Measurements from ENCODE around the gene CASKIN1.
A peak's percentile ranks its signal among the peaks of the same experiment; 100 is the strongest.

The CASKIN1 gene

DNA sequence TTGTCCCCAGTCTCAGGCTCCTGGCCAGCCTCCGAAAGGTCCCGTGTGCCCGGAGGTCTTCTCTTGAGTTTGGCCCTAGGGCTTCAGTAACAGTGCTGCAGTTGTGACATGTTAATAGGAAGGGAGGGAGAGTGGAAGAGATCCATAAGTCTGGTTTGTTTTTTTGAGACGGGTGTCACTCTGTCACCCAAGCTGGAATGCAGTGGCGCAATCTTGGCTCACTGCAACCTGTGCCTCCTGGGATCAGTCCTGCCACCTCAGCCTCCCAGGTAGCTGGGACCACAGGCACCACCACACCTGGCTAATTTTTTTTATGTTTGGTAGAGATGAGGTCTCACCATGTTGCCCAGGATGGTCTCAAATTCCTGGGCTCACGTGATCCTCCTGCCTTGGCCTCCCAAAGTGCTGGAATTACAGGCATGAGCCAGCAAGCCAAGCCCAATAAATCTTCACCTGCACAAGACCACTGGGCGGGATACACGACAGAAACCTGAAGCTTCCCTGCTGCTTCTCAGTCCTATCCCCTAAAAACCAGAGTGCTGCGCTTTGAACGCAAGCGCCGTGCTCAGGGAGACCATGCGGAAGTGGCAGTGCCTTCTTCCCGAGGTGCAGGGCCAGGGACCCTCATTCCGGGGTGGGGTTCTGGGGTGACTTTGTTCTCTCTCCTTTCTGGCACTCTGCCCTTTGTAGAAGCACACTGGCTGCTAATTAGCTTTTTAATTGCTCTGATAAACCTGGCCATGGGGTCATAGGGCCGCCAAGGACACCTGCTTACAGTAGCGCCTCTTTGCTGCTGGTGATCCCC is 29.9 kb downstream of the CASKIN1 start:
- peaks cover 29% of the 10 kb centered on the region for H3K36me3 ChIP-seq (ENCODE audit: insufficient read depth, low read length)
- no peaks in the 10 kb centered on the region for H3K27me3 ChIP-seq (ENCODE audit: control insufficient read depth in 1 of 2, insufficient read depth in 2 of 2, low read length in 2 of 2)
- H3K9me3 ChIP-seq (ENCODE audit: low read length) = no peaks in the 10 kb centered on the region
- no peak overlapping the region for H3K4me3 ChIP-seq (ENCODE audit: low read depth in 1 of 2, low read length in 2 of 2)
- H3K27ac ChIP-seq (ENCODE audit: low read depth, low read length) = no peak overlapping the region
- peaks cover 1% of the 10 kb centered on the region for H3K4me1 ChIP-seq (ENCODE audit: insufficient read depth, low read length)
- no peak overlapping the region for H3K9ac ChIP-seq (ENCODE audit: low read length)

DNA sequence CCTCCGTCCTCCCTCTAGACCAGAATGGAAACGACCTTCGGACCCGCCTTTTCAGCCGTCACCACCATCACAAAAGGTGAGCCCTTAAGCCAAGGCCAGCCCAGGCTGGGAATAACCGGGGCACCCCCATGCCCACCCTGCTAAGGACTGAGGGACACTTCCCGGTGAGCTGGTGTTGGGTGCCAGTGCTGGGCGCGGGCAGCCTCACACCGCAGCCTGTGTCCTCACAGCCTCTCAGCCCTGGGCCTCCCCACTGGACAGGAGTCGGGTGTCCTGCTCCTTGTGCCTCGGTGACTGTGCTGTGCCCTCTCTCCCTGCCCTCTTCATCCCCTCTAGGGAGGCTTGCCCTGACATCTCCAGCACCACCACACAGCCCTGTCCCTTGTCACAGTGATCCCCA is 30.5 kb downstream of the CASKIN1 start:
- H3K36me3 ChIP-seq (ENCODE audit: insufficient read depth, low read length) = peaks cover 29% of the 10 kb centered on the region
- no peak overlapping the region for H3K9ac ChIP-seq (ENCODE audit: low read length)
- no peaks in the 10 kb centered on the region for H3K9me3 ChIP-seq (ENCODE audit: low read length)
- H3K4me3 ChIP-seq (ENCODE audit: low read depth in 1 of 2, low read length in 2 of 2) = no peak overlapping the region
- H3K4me1 ChIP-seq (ENCODE audit: insufficient read depth, low read length) = peaks cover 5% of the 10 kb centered on the region
- no peaks in the 10 kb centered on the region for H3K27me3 ChIP-seq (ENCODE audit: control insufficient read depth in 1 of 2, insufficient read depth in 2 of 2, low read length in 2 of 2)
- H3K27ac ChIP-seq (ENCODE audit: low read depth, low read length) = no peak overlapping the region

DNA sequence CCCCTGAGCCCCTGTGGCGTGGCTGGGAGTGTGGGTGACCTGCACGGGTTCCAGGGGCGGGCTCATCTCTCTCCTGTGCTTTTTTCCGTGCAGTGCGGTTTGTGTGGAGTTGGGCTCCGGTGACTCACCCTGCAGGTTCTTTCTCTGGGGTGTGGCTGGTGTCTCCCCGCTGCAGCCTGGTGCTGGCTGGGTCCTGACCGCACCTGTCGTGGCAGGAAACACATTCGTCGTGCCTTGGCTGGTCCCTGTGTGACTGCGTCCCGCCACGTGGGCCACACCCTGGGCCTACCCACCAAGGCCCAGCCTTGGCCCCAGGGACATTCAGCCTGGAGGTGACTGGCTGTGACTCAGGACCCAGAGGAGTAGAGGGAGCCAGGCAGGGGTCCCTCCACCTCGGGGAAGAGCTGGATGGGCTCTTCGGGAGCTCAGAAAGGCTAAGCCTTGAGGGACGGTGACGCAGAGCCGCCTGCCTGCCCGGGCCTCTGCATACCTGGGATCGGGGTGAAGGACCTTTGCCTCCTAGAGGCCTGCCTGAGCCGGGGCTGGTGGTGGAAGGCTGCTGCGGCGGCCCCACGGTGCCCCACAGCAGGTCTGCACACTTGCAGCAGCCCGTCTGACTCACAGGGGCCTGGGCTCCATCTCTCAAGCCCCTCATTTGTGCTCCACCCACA is 33.1 kb downstream of the CASKIN1 start:
- Histone ChIP-seq H3K4me3 (ENCODE audit: low read depth in 1 of 2, low read length in 2 of 2) (no peak overlapping the region), H3K36me3 (ENCODE audit: insufficient read depth, low read length) (peaks cover 27% of the 10 kb centered on the region), H3K27ac (ENCODE audit: low read depth, low read length) (no peak overlapping the region), H3K27me3 (ENCODE audit: control insufficient read depth in 1 of 2, insufficient read depth in 2 of 2, low read length in 2 of 2) (no peaks in the 10 kb centered on the region), H3K9ac (ENCODE audit: low read length) (no peak overlapping the region), H3K9me3 (ENCODE audit: low read length) (no peaks in the 10 kb centered on the region), H3K4me1 (ENCODE audit: insufficient read depth, low read length) (peaks cover 24% of the 10 kb centered on the region)

DNA sequence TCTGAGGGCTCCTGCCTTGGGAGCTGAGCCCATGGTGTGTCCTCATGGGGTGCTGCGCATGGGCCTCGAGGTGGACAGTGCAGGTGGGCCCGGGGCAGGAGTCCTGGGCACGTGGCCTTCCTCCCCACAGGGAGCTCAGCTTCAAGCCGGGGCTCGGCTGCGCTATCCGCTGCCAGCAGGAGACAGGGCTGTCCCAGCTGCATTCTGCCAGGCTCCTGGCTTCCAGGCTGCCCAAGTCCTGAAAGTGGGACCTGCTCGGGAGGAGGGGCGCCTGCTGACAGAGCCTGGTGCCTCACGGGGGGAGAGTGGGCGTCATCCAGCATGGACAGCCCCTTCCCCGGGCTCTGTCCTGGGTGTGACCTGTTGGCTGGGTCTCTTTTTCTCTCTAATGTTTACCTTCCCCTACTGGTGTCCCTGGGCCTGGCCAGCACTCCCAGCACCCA is 33.7 kb downstream of the CASKIN1 start:
- no peaks in the 10 kb centered on the region for H3K9me3 ChIP-seq (ENCODE audit: low read length)
- H3K27ac ChIP-seq (ENCODE audit: low read depth, low read length) = no peak overlapping the region

DNA sequence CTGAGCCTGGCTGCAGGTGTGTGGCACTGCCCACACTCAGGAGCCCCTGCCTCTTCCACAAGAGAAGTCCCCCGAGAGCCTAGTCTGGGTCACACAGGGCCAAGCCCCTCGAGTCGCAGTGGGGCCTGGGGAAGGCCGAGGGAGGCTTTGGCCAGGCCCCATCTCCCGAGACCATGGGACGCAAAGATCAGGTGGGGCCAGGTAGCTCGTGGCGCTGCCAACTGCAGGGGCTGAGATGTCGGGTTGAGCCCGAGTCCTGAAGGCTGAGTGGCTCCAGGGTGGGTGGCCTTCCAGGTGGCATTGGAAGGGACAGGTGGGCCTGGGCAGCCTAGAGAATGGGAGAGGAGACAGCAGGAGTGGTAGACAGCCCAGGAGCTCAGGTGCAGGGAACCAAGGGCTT is 34.5 kb downstream of the CASKIN1 start:
- H3K9ac ChIP-seq (ENCODE audit: low read length) = no peak overlapping the region
- peaks cover 14% of the 10 kb centered on the region for H3K36me3 ChIP-seq (ENCODE audit: insufficient read depth, low read length)
- peaks cover 38% of the 10 kb centered on the region for H3K4me1 ChIP-seq (ENCODE audit: insufficient read depth, low read length)
- no peak overlapping the region for H3K27ac ChIP-seq (ENCODE audit: low read depth, low read length)
- H3K27me3 ChIP-seq (ENCODE audit: control insufficient read depth in 1 of 2, insufficient read depth in 2 of 2, low read length in 2 of 2) = no peaks in the 10 kb centered on the region
- H3K4me3 ChIP-seq (ENCODE audit: low read depth in 1 of 2, low read length in 2 of 2) = no peak overlapping the region
- H3K9me3 ChIP-seq (ENCODE audit: low read length) = no peaks in the 10 kb centered on the region

More for the DNA sequence above, 33.7 kb downstream of the CASKIN1 start:
- H3K4me3 ChIP-seq (ENCODE audit: low read depth in 1 of 2, low read length in 2 of 2) = no peak overlapping the region
- H3K36me3 ChIP-seq (ENCODE audit: insufficient read depth, low read length) = peaks cover 21% of the 10 kb centered on the region
- H3K4me1 ChIP-seq (ENCODE audit: insufficient read depth, low read length) = peaks cover 30% of the 10 kb centered on the region
- no peak overlapping the region for H3K9ac ChIP-seq (ENCODE audit: low read length)
- no peaks in the 10 kb centered on the region for H3K27me3 ChIP-seq (ENCODE audit: control insufficient read depth in 1 of 2, insufficient read depth in 2 of 2, low read length in 2 of 2)

DNA sequence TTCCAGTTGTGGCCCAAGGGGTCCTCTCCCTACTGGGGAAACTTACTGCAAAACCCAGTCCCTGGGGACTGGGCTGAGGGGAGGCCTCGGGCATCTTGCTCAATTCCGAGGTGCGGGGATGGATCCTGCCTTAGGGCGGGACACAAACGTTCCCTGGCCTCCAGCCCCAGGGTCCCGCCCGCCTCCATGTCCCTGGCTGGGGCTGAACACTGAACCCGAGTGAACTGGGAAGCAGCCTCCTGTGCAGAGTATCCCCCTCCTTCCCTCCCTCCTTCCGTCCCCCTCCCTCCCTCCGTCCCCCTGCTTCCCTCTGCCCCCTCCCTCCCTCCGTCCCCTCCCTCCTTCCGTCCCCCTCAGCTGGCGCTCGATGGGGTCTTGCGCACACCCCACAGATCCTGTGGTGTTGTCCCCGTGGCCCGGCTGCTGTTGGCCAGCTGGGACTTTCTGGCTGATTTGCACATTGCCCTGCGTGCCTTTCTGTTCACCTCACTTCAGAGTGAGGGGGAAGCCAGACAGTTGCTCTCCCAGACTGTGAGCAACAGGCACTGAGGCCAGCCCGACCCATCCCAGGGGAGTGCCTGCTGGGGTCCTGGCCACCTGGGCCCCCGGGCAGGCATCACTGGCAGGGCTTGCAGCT is 35.4 kb downstream of the CASKIN1 start:
- no peak overlapping the region for H3K9ac ChIP-seq (ENCODE audit: low read length)
- peaks cover 6% of the 10 kb centered on the region for H3K36me3 ChIP-seq (ENCODE audit: insufficient read depth, low read length)
- peaks cover 41% of the 10 kb centered on the region for H3K4me1 ChIP-seq (ENCODE audit: insufficient read depth, low read length)
- no peaks in the 10 kb centered on the region for H3K9me3 ChIP-seq (ENCODE audit: low read length)
- no peak overlapping the region for H3K4me3 ChIP-seq (ENCODE audit: low read depth in 1 of 2, low read length in 2 of 2)
- H3K27ac ChIP-seq (ENCODE audit: low read depth, low read length) = peak overlapping the region; percentile 63
- H3K27me3 ChIP-seq (ENCODE audit: control insufficient read depth in 1 of 2, insufficient read depth in 2 of 2, low read length in 2 of 2) = no peaks in the 10 kb centered on the region

DNA sequence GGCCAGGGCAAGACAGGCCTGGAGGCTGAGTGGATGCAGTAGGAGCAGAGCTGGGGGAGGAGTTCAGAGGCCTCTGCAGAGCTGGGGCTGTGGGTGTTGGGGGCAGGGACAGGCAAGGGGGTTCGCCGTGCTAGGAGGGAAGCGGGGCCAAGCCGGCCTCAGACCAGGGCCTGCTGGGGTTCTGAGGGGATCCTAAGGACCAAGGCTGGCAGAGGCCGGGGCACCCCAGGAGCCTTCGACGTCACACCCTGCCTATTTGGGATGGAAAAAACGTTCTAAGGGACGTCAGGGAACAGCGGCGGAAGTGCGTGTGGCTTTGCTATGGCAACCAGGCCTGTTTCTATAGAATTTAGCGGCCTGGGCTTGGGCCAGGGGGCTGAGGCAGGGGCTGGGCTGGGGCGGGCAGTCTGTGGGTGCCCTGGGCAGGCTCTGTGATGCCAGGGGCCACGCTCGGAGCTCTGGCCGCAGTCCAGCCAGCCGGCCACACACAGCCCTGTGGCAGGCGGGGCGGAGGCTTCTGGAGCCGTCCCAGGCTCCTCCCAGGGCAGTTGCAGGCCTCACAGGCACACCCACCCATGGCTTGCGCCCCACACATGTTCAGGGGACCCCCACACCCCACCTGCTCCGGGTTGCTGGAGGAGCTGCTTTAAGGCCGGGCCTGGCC is 37.1 kb downstream of the CASKIN1 start:
- peak overlapping the region; percentile 83 for H3K9ac ChIP-seq (ENCODE audit: low read length)
- H3K4me3 ChIP-seq (ENCODE audit: low read depth in 1 of 2, low read length in 2 of 2) = peak overlapping the region in 1 of 2 donors; percentile 59
- no peaks in the 10 kb centered on the region for H3K27me3 ChIP-seq (ENCODE audit: control insufficient read depth in 1 of 2, insufficient read depth in 2 of 2, low read length in 2 of 2)
- no peaks in the 10 kb centered on the region for H3K36me3 ChIP-seq (ENCODE audit: insufficient read depth, low read length)
- no peaks in the 10 kb centered on the region for H3K9me3 ChIP-seq (ENCODE audit: low read length)
- H3K27ac ChIP-seq (ENCODE audit: low read depth, low read length) = peak overlapping the region; percentile 86
- H3K4me1 ChIP-seq (ENCODE audit: insufficient read depth, low read length) = peaks cover 47% of the 10 kb centered on the region

DNA sequence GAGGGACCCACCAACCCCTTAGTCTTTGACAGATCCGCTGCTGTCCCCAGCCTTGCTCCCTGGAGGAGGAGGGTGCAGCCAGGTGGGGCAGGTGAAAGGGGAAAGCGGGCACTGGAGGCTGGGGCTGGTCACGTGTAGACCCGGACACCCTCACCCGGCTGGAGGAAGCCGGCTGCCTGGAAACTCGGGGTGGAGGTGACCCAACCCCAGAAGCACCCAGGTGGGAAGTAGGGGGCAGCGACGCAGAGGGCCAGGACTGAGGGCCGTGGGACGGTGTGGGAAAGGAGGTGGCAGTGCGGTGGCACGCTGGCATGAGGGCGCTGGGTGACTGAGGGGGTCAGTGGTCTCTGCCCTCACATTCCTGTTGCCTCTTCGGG is 38.2 kb downstream of the CASKIN1 start:
- Histone ChIP-seq H3K9ac (ENCODE audit: low read length) (peak overlapping the region; percentile 83), H3K4me3 (ENCODE audit: low read depth in 1 of 2, low read length in 2 of 2) (peak overlapping the region; percentile 16 to 59), H3K27ac (ENCODE audit: low read depth, low read length) (peak overlapping the region; percentile 86), H3K9me3 (ENCODE audit: low read length) (no peaks in the 10 kb centered on the region), H3K4me1 (ENCODE audit: insufficient read depth, low read length) (peaks cover 56% of the 10 kb centered on the region), H3K27me3 (ENCODE audit: control insufficient read depth in 1 of 2, insufficient read depth in 2 of 2, low read length in 2 of 2) (no peaks in the 10 kb centered on the region), H3K36me3 (ENCODE audit: insufficient read depth, low read length) (no peaks in the 10 kb centered on the region)

DNA sequence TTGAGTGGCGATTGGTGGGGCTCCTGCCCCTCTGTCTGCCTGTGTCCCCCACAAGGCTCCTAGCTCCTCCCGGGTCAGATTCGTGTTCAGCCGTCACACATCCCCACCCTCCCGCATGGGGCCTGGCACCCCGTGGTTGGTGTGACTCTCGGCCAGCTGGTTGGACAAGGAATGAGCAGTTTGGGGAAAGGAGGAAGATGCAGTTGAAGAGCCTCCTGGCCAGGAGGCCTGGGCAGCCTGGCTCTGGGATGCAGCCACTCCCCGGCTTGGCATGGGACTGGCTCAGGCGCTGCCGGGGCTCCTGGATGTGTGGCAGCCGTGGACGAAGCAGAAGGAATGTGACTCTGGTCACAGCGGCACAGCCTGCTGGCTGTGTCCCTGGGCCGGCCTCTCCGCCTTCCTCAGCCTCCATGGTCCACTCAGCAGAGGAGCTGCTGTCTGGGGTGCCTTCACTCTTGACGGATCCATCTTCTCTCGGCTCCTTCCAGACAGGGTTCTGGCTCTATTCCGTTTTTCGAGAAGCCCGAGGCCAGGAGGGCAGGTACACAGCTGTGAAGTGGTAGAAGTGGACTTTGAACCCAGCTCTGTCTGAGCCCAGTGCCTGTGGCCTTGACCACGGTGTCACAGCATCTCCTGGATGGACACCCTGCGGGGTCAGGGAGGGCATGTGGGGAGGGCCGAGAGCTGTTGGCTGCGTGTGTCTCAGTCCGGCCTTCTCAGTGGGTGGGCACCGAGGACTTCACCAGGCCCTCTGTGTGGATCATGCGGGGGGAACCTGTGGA is 38.7 kb downstream of the CASKIN1 start:
- Histone ChIP-seq H3K27me3 (ENCODE audit: control insufficient read depth in 1 of 2, insufficient read depth in 2 of 2, low read length in 2 of 2) (no peaks in the 10 kb centered on the region), H3K4me3 (ENCODE audit: low read depth in 1 of 2, low read length in 2 of 2) (peak overlapping the region; percentile 16 to 59), H3K9ac (ENCODE audit: low read length) (peak overlapping the region; percentile 83), H3K27ac (ENCODE audit: low read depth, low read length) (peak overlapping the region; percentile 86), H3K9me3 (ENCODE audit: low read length) (no peaks in the 10 kb centered on the region), H3K36me3 (ENCODE audit: insufficient read depth, low read length) (no peaks in the 10 kb centered on the region), H3K4me1 (ENCODE audit: insufficient read depth, low read length) (peaks cover 62% of the 10 kb centered on the region)

DNA sequence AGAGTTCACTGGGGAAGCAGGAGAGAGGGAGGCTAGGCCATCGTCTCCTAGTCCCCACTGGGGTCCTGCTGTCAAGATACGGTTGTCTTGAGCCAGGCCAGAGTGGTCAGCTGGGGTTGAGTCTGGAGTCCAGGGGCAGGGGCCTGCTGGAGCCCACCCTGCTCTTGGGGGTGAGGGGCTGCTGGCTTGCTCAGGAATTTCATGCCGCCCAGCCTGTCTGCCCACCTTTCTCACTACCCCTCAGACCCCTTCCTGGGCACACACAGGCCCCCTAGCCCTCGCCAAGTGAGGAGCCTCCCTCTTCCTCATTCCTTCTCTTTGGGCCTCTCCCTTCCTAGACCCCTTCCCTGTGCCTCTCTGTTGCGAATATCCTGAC is 39.6 kb downstream of the CASKIN1 start:
- H3K27me3 ChIP-seq (ENCODE audit: control insufficient read depth in 1 of 2, insufficient read depth in 2 of 2, low read length in 2 of 2) = no peaks in the 10 kb centered on the region
- peaks cover 70% of the 10 kb centered on the region for H3K4me1 ChIP-seq (ENCODE audit: insufficient read depth, low read length)
- no peaks in the 10 kb centered on the region for H3K9me3 ChIP-seq (ENCODE audit: low read length)
- H3K36me3 ChIP-seq (ENCODE audit: insufficient read depth, low read length) = peaks cover 3% of the 10 kb centered on the region
- peak overlapping the region; percentile 86 for H3K27ac ChIP-seq (ENCODE audit: low read depth, low read length)
- peak overlapping the region; percentile 67 for H3K9ac ChIP-seq (ENCODE audit: low read length)
- H3K4me3 ChIP-seq (ENCODE audit: low read depth in 1 of 2, low read length in 2 of 2) = peak overlapping the region in 1 of 2 donors; percentile 59
